Smooth muscle cell (in vitro differentiated cells): ENCODE measurements around the gene IFIT3. TPM values are rescaled to one million over a fixed set of nuclear protein-coding genes. Genes with fewer than 3 reads are reported as not detected.

Experiments used
- DNase-seq: peaks from one replicate; lab custom pipeline; 2025; ENCODE audit not compliant: unreplicated experiment; lab: John Stamatoyannopoulos, UW
- H2AFZ ChIP-seq: fragments of 200-600 bp; sonication (generic); 2 replicates; pipeline ENCODE4 v1.6.0; 2016; ENCODE audit warnings: antibody characterized with exemption, low read depth, mild to moderate bottlenecking
- H3F3A ChIP-seq: fragments of 200-600 bp; sonication (generic); 2 replicates; pipeline ENCODE4 v1.6.0; 2017; ENCODE audit warnings: antibody characterized with exemption, low read depth
- H3K27ac ChIP-seq: fragments of 200-600 bp; sonication (generic); 2 replicates; pipeline ENCODE4 v1.5.1; 2016; ENCODE audit warnings: low read depth, mild to moderate bottlenecking
- H3K27me3 ChIP-seq: fragments of 200-600 bp; sonication (generic); 2 replicates; pipeline ENCODE4 v1.6.1; 2016; ENCODE audit warnings: low read depth, mild to moderate bottlenecking
- H3K36me3 ChIP-seq: fragments of 200-600 bp; sonication (generic); 2 replicates; pipeline ENCODE4 v1.5.1; 2016; ENCODE audit warnings: low read depth
- H3K4me1 ChIP-seq: fragments of 200-600 bp; sonication (generic); 2 replicates; pipeline ENCODE4 v1.5.1; 2016; ENCODE audit warnings: low read depth
- H3K4me2 ChIP-seq: fragments of 200-600 bp; sonication (generic); 2 replicates; pipeline ENCODE4 v1.6.0; 2016; ENCODE audit warnings: mild to moderate bottlenecking
- H3K4me3 ChIP-seq: fragments of 200-600 bp; sonication (generic); 2 replicates; pipeline ENCODE4 v1.5.1; 2016; ENCODE audit warnings: mild to moderate bottlenecking
- H3K79me2 ChIP-seq: fragments of 200-600 bp; sonication (generic); 2 replicates; pipeline ENCODE4 v1.6.0; 2016; ENCODE audit warnings: low read depth, mild to moderate bottlenecking
- H3K9ac ChIP-seq: fragments of 200-600 bp; sonication (generic); 2 replicates; pipeline ENCODE4 v1.6.0; 2016; ENCODE audit warnings: low read depth
- H3K9me3 ChIP-seq: fragments of 200-600 bp; sonication (generic); replicated peaks from 2 replicates; pipeline ENCODE4 v1.5.1; 2016; ENCODE audit warnings: low read depth
- H4K20me1 ChIP-seq: fragments of 200-600 bp; sonication (generic); 2 replicates; pipeline ENCODE4 v1.6.0; 2016; ENCODE audit warnings: low read depth
- CTCF ChIP-seq: fragments of 200-600 bp; sonication (generic); IDR thresholded peaks from 2 replicates; pipeline ENCODE4 v1.5.1; 2017; ENCODE audit warnings: borderline replicate concordance, mild to moderate bottlenecking, antibody characterized with exemption; ENCODE audit not compliant: insufficient read depth, poor library complexity, severe bottlenecking
- WGBS: methylation state at CpG from one replicate; pipeline ENCODE4 v1.1.7; 2016; ENCODE audit warnings: low lambda C conversion rate; 5-methylcytosine and 5-hydroxymethylcytosine counted together
- polyA plus RNA-seq: library from polyadenylated mRNA; unstranded; fragments of >200 nt; fragmentation: Nextera tagmentation; extraction: Ambion mirVana; gene quantifications from 2 replicates; pipeline ENCODE4 v1.2.1, GENCODE V29; 2016
- total RNA-seq: library from RNA; depleted of rRNA; stranded (reverse); fragments of >200 nt; gene quantifications from 2 replicates; pipeline ENCODE4 v1.2.3, GENCODE V29; 2014

IFIT3 gene
- total and polyA plus RNA-seq, 2 experiments from 2014 or later: 2.1 to 4.6 TPM

DNA sequence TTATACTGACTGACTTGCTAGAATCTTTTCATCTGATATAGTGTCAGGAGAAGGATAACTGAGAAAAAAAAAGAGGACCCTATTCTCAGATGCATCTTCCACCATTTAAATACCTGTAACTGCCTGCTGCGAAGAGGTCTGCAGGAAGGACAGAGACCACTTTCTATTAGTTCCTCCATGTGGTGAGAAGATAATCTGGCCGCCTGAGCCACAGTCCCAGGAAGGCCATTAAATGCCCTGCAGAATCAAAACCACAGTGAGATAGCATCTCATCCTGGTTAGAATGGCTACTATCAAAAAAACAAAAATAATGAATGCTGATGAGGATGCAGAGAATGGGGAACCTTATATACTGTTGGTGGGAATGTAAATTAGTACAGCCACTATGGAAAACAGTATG is 30.2 kb downstream of the IFIT3 start:
- TF ChIP-seq CTCF: no peak
- Histone ChIP-seq H3K27ac (no peak overlapping the region), H2AFZ (no peak overlapping the region), H4K20me1 (no peaks in the 10 kb centered on the region), H3K9ac (no peak overlapping the region), H3K4me2 (no peak overlapping the region), H3K27me3 (no peaks in the 10 kb centered on the region), H3K4me3 (no peak overlapping the region), H3K4me1 (no peaks in the 10 kb centered on the region), H3K9me3 (no peaks in the 10 kb centered on the region), H3F3A (peaks cover 5% of the 10 kb centered on the region), H3K36me3 (no peaks in the 10 kb centered on the region), H3K79me2 (no peaks in the 10 kb centered on the region)
- 59% methylated on average over 2 of the region's 2 CpGs for WGBS
- DNase-seq: no peak

DNA sequence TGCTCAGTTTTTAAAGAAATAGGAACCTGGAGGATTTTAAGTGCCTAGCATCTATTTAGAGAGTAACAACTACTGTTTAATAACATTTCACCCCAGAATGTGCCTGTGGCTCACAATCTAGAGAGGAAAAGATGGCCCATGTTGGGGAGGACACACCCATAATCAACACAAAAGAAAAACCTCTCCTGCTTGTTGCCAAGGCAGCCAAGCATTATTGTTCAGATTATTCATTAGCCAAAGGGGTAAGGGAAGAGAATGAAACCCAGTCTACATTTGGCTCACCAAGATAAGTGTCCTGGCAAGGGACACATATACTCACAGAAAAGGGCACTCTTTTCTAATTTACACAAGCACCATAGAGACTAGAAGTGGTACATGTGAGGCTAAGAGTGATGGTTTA is 32.4 kb downstream of the IFIT3 start:
- H3K36me3 ChIP-seq: no peaks in the 10 kb centered on the region
- H3K4me1 ChIP-seq: no peaks in the 10 kb centered on the region
- no peak overlapping the region for H2AFZ ChIP-seq
- no peaks in the 10 kb centered on the region for H3K27me3 ChIP-seq
- no peak overlapping the region for H3K4me2 ChIP-seq
- H3K4me3 ChIP-seq: no peak overlapping the region
- no peak for TF ChIP-seq CTCF
- no peak overlapping the region for H3K9ac ChIP-seq
- no peaks in the 10 kb centered on the region for H3F3A ChIP-seq
- no peaks in the 10 kb centered on the region for H3K79me2 ChIP-seq
- H3K27ac ChIP-seq: no peak overlapping the region
- no peaks in the 10 kb centered on the region for H4K20me1 ChIP-seq
- DNase-seq: no peak
- H3K9me3 ChIP-seq: no peaks in the 10 kb centered on the region

DNA sequence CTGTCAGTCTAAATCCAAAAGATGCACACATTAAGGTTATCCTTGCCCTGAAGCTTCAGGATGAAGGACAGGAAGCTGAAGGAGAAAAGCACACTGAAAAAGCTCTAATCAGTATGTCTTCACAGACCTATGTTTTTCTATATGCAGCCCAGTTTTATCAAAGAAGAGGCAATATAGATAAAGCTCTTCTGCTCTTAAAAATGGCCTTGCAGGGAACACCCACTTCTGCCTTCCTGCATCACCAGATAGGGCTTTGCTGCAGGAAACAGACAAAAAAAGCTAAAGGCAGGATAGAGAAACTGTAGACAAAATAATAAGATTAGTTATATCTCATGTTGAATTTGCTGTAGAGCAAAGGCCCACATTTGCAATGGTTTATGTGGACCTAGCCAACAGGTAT is 35.1 kb downstream of the IFIT3 start:
- no peak for TF ChIP-seq CTCF
- H3K9me3 ChIP-seq: no peaks in the 10 kb centered on the region
- no peaks in the 10 kb centered on the region for H3F3A ChIP-seq
- DNase-seq: no peak
- no peak overlapping the region for H3K4me2 ChIP-seq
- H3K27ac ChIP-seq: no peak overlapping the region
- no peaks in the 10 kb centered on the region for H4K20me1 ChIP-seq
- H3K27me3 ChIP-seq: no peaks in the 10 kb centered on the region
- H3K4me1 ChIP-seq: no peaks in the 10 kb centered on the region
- H3K79me2 ChIP-seq: no peaks in the 10 kb centered on the region
- H2AFZ ChIP-seq: no peak overlapping the region
- H3K4me3 ChIP-seq: no peak overlapping the region
- H3K9ac ChIP-seq: no peak overlapping the region
- no peaks in the 10 kb centered on the region for H3K36me3 ChIP-seq

DNA sequence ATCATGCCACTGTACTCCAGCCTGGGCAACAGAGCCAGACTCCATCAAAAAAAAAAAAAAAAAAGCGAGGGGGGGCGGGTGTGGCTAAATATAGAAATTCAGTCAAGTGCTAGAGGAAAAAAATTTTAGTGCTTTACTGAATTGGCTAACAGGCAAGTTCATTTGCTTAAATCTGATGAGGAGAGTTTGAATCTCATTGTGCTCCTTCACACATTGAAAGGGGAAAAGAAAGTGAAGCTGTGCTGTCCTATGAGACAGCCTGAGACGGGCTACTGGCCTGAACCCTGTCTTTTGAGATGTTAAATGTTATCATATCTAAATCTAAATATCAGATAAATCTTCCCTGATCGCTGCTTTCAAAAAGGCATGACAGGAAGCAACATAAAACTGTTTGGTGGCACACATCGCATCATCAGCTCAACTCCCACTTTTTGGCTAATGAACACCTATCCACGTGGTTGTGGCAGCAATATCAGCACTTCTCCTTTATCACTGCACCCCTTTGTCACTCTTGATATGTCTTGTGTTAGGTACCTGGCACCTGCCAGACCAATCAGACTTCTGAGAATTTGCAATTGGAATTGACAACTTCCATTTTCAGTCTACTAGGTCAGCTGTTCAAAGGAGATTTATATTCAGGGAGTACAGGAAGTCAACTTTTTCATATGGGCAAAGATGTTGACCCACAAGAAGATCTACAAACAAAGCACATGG is 36.1 kb downstream of the IFIT3 start:
- H3K79me2 ChIP-seq: no peaks in the 10 kb centered on the region
- no peak for DNase-seq
- no peak overlapping the region for H3K27ac ChIP-seq
- no peaks in the 10 kb centered on the region for H3F3A ChIP-seq
- no peak overlapping the region for H3K9ac ChIP-seq
- H2AFZ ChIP-seq: no peak overlapping the region
- no peak for TF ChIP-seq CTCF
- peaks cover 2% of the 10 kb centered on the region for H3K4me1 ChIP-seq
- no peaks in the 10 kb centered on the region for H3K9me3 ChIP-seq
- no peak overlapping the region for H3K4me3 ChIP-seq
- H3K36me3 ChIP-seq: no peaks in the 10 kb centered on the region
- 88% methylated on average over 6 of the region's 6 CpGs for WGBS
- no peaks in the 10 kb centered on the region for H3K27me3 ChIP-seq
- H4K20me1 ChIP-seq: no peaks in the 10 kb centered on the region
- H3K4me2 ChIP-seq: no peak overlapping the region
